Raji (cell line): ENCODE results near the gene PINLYP.

Experiments used
- POLR2A ChIP-seq: IDR thresholded peaks from 2 replicates; pipeline ENCODE4 v1.6.1; 2011; ENCODE audit warnings: low read depth, low read length, control low read depth; ENCODE audit not compliant: insufficient read depth

PINLYP gene

DNA sequence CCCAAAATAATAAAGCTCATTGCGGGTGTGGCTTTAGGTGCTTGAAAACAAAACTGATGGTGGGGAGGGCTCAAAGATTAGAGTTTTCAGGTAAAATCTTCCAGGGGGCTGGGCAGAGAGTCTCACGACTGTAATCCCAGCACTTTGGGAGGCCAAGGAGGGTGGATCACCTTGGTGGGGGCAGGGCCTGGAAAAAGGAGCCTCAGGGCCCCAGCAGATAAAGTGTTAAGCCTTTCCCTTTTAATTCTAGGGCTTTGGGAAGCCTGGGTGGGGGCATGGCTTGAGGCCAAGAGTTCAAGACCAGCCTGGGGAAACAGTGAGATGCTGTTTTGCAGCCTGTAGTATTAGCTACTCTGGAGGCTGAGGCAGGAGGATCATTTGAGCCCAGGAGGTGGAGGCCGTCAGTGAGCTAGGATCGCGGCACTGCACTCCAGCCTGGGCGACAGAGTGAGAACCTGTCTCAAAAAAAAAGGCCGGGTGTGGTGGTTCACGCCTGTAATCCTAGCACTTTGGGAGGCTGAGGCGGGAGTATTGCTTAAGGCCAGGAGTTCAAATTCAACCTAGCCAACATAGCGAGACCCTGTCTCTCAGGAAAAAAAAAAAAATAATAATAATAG, 18.6 kb downstream of the PINLYP start:
- no peak for TF ChIP-seq POLR2A

DNA sequence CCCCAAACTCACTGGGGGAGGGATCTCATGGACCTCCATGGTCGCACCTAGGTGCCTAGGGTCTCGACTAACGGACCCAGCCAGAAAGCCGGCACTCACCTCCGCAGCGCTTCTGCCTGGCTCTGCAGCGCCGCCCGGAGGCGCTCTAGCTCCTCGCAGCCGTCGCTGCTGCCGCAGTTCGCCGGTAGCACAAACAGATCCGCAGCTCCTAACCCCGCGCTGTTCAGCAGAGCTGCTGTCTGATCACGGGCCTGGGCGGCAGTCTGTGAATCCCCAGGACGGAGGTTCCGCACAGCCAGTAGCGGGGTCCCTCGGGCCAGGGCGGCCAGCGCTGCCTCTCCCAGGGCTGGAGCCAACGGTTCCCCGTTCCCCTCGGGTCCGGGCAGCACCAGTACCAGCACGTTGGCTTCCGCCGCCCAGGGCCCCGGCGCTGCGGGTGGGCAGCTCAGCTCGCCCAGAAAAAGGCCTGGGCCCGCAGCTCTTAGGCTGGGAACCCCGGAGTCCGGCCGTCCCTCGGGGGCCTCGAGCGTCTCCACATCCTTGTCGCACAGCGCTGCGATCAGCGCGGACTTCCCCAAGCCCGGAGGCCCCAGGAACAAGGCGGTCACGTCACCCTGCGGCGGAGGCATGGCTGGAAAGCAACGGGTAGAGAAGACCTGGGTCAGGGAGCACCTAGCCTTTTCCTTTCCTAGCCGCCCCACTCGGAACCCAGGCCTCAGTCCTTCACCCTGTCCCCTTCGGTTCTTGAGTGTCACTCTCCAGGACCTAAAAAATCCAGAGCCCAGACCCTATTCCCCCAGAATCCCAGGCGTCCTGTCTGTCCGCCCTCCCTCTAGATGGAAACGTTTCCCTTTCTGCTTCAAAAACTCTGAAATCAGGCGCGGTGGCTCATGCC, 19.4 kb downstream of the PINLYP start:
- no peak for TF ChIP-seq POLR2A

DNA sequence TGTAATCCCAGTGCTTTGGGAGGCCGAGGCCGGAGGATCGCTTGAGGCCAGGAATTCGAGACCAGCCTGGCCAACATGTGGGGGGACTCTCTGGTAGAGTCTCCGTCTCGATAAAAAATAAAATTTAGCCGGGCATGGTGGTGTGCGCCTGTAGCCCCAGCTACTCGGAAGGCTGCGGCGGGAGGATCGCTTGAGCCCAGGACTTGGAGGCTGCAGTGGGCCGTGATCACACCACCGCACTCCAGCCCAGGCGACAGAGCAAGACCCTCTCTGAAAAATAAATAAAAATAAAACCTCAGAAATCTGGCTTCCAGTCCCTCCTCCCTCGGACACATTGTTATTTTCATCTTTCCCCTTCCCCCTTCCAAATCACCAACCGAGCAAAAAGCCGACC, 20.0 kb downstream of the PINLYP start:
- TF ChIP-seq POLR2A = no peak

DNA sequence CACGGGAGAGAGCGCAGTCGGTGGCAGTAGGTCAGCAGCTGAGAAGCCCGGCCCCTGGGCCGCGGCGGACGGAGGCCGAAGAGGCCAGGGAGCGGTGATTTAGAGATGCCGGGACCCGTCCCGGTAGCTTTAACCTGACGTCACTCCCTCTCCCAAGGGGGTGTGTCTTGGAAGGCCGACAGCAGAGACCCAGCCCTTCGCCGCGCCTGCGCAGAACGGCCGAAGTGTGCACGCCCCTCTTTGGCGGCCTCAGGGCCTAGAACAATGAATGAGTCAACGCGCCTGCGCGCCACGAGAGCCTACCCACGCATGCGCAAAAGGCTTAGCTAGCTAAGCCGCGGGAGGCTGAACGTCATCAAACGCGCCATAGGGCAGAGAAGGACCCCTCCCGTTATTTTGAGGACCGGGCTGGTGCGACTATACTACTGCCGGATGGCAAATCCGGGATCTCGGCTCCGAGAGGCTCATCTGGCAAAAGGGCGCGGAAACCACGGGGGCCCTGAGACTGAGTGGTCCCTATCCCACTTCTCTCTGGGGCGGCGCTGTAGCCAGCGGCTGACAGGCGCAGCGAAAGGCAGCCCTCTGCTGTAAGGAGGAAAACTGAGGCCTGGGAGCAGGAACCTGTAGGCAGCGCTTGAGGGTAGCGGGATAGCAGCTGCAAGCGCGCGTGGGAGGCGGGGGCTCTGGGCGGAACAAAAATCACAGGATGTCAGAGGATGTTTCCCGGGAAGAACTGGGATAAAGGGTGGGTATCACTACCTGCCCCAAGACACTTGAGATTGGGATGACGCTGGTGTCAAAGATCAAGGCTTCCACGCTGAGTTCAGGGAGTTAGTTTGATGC, 20.6 kb downstream of the PINLYP start, which contains the start of the genes IRGQ and ZNF576:
IRGQ (minus strand) TSS at position 136 of the 843 bp plus-strand sequence. CDS start 796 bp downstream, outside the sequence.
ZNF576 (plus strand) TSS at position 597 of the 843 bp plus-strand sequence. CDS start 514 bp downstream, outside the sequence.
- TF ChIP-seq POLR2A = peak; percentile 67

DNA sequence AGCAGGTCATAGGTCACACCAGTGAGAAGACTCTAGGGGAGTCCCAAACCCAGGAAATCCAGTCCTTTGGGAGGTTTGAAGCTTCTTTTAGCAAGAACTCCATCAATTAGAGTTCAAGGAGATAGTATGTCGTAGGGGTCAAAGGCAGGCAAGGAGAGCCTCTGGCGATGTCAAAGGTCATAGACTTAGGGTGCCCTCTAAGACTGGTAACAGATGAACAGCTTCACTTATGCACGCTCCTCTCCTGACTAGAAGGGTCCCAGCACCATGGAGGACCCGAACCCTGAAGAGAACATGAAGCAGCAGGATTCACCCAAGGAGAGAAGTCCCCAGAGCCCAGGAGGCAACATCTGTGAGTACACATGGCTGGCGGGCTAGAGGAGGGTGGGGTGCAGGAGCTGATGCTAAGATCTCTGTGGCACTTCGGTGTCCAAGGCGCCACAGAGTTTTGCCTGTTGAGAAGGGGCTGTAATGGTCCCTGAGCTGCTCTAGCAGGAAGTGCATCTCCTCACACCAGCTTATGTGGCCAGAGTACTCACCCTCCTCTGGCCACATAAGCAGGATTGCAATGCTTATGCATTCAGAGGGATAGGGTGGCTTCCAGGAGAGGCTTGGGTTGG, 21.4 kb downstream of the PINLYP start:
- no peak for TF ChIP-seq POLR2A

DNA sequence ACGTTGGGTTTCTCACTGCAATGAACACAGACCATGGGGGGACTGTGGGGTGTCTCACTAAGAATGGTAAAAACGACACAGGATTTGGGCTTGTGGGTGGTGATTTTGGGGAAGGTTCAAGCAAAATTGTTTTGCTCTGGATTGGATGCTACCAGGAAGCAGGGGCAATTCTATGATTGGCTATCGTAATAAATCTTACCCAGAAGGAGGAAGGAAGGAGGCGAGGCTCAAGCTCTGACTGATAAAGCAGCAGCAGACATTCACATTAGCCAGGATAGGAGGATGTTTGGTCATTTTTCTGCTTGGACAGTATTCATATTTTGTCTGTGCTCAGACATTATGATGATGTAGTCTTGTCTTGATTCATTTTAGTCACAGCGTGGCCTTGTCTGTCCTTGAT, 22.3 kb downstream of the PINLYP start:
- TF ChIP-seq POLR2A = no peak

DNA sequence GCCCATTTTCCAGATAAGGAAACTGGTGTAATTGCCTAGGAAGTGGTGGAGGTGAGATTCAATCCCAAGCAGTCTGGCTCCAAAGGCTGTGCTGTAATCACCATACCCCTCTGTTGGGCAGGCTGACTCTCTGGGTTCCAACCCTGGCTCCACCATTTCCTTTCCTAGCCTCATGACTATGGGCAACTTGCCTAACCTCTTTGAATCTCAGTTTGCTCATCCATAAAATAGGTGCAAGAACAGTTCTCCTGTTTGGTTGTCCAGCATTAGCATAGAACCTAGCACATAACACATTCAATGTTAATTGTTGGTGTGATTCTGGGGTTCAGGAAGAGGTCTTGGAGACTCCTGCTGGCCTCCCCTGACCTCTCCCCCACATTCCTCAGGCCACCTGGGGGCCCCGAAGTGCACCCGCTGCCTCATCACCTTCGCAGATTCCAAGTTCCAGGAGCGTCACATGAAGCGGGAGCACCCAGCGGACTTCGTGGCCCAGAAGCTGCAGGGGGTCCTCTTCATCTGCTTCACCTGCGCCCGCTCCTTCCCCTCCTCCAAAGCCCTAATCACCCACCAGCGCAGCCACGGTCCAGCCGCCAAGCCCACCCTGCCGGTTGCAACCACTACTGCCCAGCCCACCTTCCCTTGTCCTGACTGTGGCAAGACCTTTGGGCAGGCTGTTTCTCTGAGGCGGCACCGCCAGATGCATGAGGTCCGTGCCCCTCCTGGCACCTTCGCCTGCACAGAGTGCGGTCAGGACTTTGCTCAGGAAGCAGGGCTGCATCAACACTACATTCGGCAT, 23.0 kb downstream of the PINLYP start:
- TF ChIP-seq POLR2A = no peak

DNA sequence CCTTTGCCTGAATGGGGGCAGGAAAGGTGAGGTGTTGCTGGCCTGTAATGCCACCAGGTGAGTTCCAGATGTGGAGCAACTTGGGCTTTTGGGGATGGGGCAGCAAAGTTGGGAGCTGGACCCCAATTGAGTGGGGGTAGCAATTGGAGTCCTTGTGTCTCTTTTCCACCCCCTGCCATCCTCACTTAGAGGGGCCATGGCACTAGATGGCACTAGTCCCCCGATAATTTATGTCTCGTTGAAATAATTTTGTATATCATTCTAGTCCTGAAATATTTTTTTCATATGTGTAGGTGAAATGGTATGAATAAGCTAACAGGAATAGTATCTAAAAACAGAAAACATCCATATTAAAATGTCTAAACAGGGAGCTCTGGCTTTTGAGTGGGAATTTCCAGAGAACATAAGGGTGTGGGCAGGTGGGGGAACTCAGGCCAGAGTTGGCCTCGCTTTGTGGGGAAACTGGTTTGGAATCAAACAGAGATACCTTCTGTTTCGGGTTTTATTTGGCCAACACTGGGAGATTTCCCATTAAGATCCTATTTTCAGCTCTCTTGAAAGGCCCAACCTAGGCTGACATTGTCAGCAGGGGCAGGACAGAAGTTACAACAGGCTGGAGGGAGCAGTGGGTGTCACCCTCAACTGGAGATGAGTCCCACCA, 24.2 kb downstream of the PINLYP start:
- TF ChIP-seq POLR2A = no peak

DNA sequence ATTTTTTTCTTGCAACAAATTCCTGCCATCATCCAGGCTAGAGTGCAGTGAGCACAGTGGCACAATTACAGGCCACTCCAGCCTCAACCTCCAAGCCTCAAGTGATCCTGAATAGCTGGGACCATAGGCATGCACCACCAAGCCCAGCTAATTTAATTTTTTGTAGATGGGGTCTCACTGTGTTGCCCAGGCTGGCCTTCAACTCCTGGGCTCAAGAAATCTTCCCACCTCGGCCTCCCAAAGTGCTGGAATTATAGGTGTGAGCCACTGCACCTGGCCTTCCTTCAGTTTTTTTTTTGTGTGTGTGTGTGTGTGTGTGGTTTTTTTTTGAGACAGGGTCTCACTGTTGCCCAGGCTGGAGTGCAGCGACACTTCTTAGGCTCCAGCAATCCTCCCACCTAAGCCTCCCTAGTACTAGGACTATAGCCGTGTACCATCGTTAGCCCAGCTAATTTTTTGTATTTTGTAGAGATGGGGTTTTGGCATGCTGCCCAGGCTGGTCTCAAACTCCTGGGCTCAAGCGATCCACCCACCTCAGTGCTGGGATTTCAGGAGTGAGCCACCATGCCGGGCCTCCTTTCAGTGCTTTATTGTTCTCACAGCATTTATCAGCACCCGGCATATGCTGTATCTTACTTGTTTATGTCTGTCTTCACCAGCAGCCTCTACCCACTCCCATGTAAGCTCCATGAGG, 30.4 kb downstream of the PINLYP start:
- no peak for TF ChIP-seq POLR2A

DNA sequence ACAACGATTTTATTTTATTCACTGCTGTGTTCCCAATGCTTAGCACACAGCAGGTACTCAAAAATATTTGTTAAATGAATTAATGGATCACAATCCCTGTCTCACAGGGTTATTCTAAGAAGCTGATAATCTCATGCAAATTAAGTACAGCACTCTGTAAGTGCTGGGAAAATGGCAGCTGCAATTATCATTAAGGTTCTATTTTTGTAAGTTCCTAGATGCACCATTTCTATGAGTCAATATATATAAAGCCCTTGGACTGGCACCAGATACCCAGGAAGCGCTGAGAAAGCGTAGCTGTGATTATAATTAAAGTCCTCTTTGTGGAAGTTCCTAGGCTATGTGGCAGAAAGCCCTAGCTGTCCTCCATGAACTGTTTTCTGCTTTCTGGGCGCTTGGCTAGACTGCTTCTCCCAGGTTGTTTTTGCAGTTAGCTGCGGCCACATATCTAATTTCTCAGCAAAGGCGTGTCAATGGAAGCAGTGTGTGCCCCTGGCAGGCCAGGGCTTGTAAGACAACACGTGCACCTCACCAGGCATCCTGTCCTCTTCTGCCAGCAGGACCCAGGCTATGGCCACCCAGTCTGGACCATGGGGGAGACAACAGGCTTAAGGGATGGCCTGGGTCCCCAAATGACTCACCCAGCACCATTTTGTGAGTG, 31.1 kb downstream of the PINLYP start:
- no peak for TF ChIP-seq POLR2A

DNA sequence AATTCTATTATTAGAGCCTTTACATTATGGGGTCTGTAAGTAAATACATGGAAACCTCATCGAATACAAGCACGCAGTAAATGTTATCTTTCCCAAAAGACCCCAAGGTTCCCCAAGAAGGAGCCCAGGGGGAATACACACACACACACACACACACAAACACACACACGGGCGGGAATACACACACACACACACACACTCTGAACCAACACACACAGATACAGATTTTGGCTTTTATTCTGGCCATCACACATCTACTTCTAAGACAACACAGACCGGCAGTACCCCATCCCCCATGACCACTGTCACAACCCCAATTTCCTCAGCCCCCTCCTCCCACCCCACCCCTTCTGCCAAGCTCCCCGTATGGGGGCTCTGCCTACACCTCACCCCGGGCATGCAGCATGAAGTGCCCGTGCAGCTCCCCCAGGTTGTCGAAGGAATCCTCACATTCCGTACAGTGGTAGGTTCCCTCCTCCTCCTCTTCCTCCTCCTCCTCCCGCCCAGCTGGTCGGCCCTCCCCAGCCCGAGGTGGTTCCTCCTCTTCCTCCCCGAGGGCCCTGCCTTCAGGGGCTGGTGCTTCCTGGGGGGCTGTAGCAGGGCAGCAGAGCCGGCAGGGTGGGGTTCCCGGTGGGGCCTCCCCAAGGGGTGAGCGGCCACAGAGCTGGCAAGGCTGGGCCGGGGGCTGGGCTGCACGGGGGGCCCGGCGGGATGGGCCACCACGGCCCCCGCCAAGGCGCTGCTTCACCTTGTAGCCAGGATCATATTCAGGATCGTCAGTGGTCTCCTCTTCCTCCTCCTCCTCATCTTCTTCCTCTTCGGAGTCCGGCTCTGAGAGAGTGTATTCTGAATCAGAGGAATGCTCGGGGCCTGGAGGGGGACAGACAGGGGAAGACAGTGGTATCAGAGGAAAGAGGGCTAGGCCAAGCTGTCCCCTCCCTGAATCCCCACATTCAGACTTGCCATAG, 31.9 kb downstream of the PINLYP start:
- TF ChIP-seq POLR2A = no peak

DNA sequence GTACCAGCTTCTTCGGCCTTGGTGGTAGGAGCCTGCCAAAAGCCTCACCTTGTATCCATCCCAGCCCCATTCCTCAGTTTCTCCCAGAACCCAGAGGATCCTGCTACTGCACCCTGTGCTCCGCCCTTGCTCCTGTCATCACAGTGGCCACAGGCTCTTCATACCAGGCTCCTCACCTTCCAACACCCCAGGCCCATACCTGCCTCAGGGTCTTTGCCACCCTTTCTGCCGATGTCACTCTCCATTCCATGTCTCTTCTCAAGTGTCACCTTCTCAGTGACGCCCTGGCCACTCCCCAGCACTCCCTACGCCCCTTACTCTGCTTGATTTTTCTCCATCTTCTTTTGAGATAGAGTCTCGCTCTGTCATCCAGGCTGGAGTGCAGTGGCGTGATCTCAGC, 34.3 kb downstream of the PINLYP start:
- no peak for TF ChIP-seq POLR2A

DNA sequence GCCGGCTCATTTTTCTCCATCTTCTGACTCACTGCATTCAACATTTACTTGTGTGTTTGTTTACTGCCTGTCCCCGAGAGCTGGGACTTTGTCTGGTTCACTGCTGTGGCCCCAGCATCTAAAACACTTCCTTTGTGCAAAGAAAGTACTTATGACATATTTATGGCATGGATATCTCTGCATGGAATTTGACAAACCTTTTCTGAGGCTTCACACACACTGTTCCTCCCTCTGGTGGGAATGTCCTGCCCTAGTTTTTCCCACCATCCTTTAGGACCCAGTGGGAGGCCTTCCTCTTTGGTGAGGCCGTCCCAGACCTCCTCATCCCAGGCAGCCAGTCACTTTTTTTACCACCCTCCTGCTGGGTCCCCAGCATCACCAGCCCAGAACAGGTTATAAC, 34.9 kb downstream of the PINLYP start:
- TF ChIP-seq POLR2A = no peak
